T-helper 1 cell treated with Interleukin-12 subunit alpha and Interleukin-12 subunit beta and Interleukin-4 antibody, amounts not matched to agents 30 μg/mL and 1 μg/mL, for 36 hours (primary cell): ENCODE measurements around the gene DFFB.

ENCODE experiments used
- H3K27ac Mint-ChIP-seq: one replicate; pipeline ENCODE4 v1.8.0; 2021; ENCODE audit warnings: mild to moderate bottlenecking, mixed read lengths
- H3K27me3 Mint-ChIP-seq: one replicate; pipeline ENCODE4 v1.8.0; 2021; ENCODE audit warnings: low read depth, mixed read lengths
- H3K36me3 Mint-ChIP-seq: one replicate; pipeline ENCODE4 v1.8.0; 2021; ENCODE audit warnings: low read depth, mixed read lengths
- H3K4me1 Mint-ChIP-seq: one replicate; pipeline ENCODE4 v1.8.0; 2021; ENCODE audit warnings: low read depth, mixed read lengths
- H3K4me3 Mint-ChIP-seq: one replicate; pipeline ENCODE4 v1.8.0; 2021; ENCODE audit warnings: mild to moderate bottlenecking, moderate library complexity, mixed read lengths
- H3K9me3 Mint-ChIP-seq: one replicate; pipeline ENCODE4 v1.8.0; 2021; ENCODE audit warnings: mixed read lengths

Gene DFFB

GRCh38 chr1:3821447-3821846 is 35.8 kb upstream of the DFFB start:
- Mint-ChIP-seq H3K9me3 (no peaks in the 10 kb centered on the region), H3K4me3 (no peak overlapping the region), H3K27ac (no peak overlapping the region), H3K36me3 (peaks cover 21% of the 10 kb centered on the region), H3K27me3 (no peaks in the 10 kb centered on the region), H3K4me1 (no peaks in the 10 kb centered on the region)

DNA sequence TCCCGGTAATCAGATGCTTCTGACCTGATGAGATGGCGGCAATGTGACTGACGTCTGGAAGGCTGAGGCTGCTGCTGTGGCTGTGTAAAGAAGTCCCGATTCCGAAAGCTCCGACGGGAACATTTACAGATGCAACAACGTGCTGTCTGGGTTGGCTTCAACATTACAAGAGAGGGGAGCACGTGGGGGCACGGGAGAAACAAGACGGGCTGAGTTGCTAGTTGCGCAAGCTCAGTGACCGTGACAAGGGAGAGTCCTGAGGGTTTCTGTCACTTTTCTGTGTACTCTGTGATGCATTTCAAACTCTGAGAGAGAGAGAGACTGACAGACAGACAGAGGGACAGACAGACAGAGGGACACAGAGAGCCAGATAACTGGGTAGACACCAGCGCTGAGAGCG is 35.4 kb upstream of the DFFB start:
- Mint-ChIP-seq H3K36me3 (peaks cover 21% of the 10 kb centered on the region), H3K27me3 (no peaks in the 10 kb centered on the region), H3K4me3 (no peak overlapping the region), H3K4me1 (no peaks in the 10 kb centered on the region), H3K9me3 (no peaks in the 10 kb centered on the region), H3K27ac (no peak overlapping the region)

GRCh38 chr1:3822421-3822820 is 34.9 kb upstream of the DFFB start:
- Mint-ChIP-seq H3K27me3 (no peaks in the 10 kb centered on the region), H3K36me3 (peaks cover 21% of the 10 kb centered on the region), H3K4me3 (no peak overlapping the region), H3K4me1 (no peaks in the 10 kb centered on the region), H3K9me3 (no peaks in the 10 kb centered on the region), H3K27ac (no peak overlapping the region)

GRCh38 chr1:3824650-3825049 is 32.6 kb upstream of the DFFB start:
- Mint-ChIP-seq H3K9me3 (no peaks in the 10 kb centered on the region), H3K36me3 (peaks cover 28% of the 10 kb centered on the region), H3K4me3 (no peak overlapping the region), H3K4me1 (no peaks in the 10 kb centered on the region), H3K27me3 (no peaks in the 10 kb centered on the region), H3K27ac (no peak overlapping the region)

DNA sequence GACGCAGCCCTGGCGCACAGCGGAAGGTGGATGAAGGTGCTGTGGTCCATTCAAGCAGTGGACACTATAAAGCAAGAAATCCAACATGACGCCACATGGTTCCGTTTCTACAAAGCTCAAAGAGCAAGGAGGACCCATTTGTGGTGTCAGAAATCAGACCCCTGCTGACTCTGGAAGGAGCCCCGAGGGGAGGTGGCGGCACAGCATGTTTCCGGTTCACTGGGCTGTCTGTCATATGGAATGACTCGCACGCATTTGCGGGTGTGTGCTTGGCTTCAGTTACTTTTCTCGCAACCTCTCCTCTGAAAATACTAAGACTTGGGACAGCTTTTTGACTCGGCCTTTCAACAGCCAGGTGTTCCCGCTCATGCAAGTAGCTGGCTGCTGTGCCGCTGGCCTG is 31.9 kb upstream of the DFFB start:
- no peak overlapping the region for H3K27ac Mint-ChIP-seq
- H3K9me3 Mint-ChIP-seq, result no peaks in the 10 kb centered on the region
- no peaks in the 10 kb centered on the region for H3K4me1 Mint-ChIP-seq
- H3K27me3 Mint-ChIP-seq, result no peaks in the 10 kb centered on the region
- H3K4me3 Mint-ChIP-seq, result no peak overlapping the region
- H3K36me3 Mint-ChIP-seq, result peaks cover 27% of the 10 kb centered on the region

DNA sequence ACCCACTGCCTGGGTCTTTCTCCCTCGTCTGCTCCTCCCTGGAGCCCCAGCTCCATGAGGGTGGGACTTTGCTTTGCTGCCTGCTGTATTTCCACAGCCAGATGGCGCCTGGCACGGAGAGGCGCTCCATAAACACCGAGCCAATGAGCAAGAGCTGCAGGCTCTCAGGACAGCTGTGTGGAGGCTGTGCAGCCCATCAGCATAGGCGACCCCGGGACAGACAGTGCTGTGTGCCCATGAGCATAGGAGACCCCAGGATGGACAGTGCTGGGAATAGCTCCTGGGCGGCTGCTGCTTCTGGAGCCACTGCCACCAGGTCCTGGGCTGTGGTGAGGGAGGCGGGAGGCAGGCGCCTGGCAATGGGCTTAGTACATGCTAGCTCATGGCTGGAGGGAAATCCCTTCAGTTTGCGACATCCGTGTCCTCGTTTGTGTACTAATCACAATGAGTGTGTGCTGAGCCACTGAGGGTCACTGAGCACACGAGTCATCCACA is 29.4 kb upstream of the DFFB start:
- H3K27ac Mint-ChIP-seq, result no peak overlapping the region
- no peaks in the 10 kb centered on the region for H3K9me3 Mint-ChIP-seq
- no peaks in the 10 kb centered on the region for H3K4me1 Mint-ChIP-seq
- H3K4me3 Mint-ChIP-seq, result no peak overlapping the region
- H3K36me3 Mint-ChIP-seq, result peaks cover 28% of the 10 kb centered on the region
- H3K27me3 Mint-ChIP-seq, result no peaks in the 10 kb centered on the region

DNA sequence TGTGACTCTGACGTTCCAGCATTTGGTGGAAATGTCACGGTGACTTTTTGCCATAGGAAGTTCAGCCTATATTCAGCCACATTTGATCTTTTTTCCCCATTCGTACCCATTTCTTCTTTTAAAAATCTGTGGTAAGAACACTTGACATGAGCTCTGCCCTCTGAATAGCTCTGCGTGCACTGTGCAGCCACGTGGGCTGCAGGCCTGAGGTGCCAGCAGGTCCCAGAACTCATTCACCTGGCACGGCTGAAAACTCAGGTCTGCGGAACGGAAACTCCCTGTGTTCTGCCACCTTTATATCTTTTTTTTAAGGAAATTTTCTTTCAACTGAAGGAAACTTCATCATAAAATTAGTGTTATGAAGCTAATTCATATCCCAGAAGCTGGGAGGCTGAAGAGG is 28.9 kb upstream of the DFFB start:
- no peaks in the 10 kb centered on the region for H3K27me3 Mint-ChIP-seq
- no peak overlapping the region for H3K4me3 Mint-ChIP-seq
- no peaks in the 10 kb centered on the region for H3K4me1 Mint-ChIP-seq
- no peak overlapping the region for H3K27ac Mint-ChIP-seq
- peaks cover 31% of the 10 kb centered on the region for H3K36me3 Mint-ChIP-seq
- H3K9me3 Mint-ChIP-seq, result no peaks in the 10 kb centered on the region

- H3K27me3 Mint-ChIP-seq, result no peaks in the 10 kb centered on the region
- no peaks in the 10 kb centered on the region for H3K9me3 Mint-ChIP-seq
- no peak overlapping the region for H3K4me3 Mint-ChIP-seq
- H3K4me1 Mint-ChIP-seq, result no peaks in the 10 kb centered on the region
- no peak overlapping the region for H3K27ac Mint-ChIP-seq
- H3K36me3 Mint-ChIP-seq, result peaks cover 36% of the 10 kb centered on the region
Measured at GRCh38 chr1:3831689-3832088, 25.6 kb upstream of the DFFB start.

DNA sequence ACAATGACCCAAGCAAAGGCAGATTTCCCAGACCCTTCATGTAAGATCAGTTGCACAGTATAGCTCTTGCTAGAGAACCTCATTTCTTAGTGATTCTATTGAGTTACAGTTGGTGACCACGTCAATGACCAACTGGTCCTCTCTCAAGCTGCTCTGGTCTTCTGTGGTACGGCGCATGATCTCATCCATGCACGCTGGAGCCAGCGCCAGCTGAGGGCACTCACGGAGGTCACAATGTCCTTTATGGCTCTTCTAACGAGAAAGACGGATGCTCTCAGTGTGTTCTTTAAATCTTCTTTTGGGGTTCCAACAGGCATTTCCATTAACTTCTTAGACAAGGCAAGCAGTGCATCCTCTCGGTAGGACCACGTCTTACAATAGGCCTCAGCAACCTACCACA is 22.6 kb upstream of the DFFB start:
- Mint-ChIP-seq H3K27ac (no peak overlapping the region), H3K27me3 (no peaks in the 10 kb centered on the region), H3K9me3 (peaks cover 10% of the 10 kb centered on the region), H3K4me3 (no peak overlapping the region), H3K36me3 (peaks cover 56% of the 10 kb centered on the region), H3K4me1 (no peaks in the 10 kb centered on the region)

GRCh38 chr1:3836421-3836820 is 20.9 kb upstream of the DFFB start:
- Mint-ChIP-seq H3K27ac (no peak overlapping the region), H3K9me3 (peaks cover 10% of the 10 kb centered on the region), H3K4me1 (no peaks in the 10 kb centered on the region), H3K36me3 (peaks cover 61% of the 10 kb centered on the region), H3K27me3 (no peaks in the 10 kb centered on the region), H3K4me3 (no peak overlapping the region)

DNA sequence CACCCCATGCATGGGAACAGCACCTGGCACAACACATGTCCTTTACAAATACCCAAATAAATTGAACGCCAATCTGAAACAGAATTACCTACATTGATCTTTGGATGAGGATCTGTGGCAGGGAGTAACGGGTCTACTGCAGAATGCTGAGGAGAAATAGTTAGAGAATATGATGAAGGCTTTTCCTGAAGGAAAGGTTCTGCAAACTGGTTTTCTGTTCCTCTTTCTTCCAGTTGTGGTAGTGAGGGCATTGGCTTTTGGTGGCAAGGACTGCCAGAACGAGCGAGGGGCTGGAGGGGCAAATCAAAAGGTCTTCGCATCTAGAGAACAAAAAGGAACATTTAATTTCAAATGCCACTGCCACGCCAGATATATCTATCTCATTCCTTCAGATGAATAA is 20.1 kb upstream of the DFFB start:
- no peaks in the 10 kb centered on the region for H3K27me3 Mint-ChIP-seq
- no peak overlapping the region for H3K4me3 Mint-ChIP-seq
- no peak overlapping the region for H3K27ac Mint-ChIP-seq
- H3K4me1 Mint-ChIP-seq, result no peaks in the 10 kb centered on the region
- peaks cover 62% of the 10 kb centered on the region for H3K36me3 Mint-ChIP-seq
- peaks cover 10% of the 10 kb centered on the region for H3K9me3 Mint-ChIP-seq

DNA sequence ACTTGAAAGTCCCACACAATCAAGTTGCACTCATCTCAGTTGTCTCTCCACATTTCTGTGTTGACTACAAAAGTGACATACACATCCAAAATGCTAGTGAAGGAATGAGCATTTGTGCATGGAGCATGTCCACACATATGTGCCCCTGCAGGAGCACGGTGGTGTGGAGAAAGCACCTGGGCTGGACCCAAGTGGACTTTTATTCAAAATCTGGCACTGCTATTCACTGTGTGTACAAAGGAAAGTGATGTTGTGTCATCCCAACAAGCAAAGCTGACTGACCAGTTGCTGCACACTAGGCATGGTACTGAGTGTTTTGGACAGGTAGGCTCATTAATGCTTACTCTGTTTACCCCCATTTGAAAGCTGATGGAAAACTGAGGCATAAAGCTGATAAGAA is 19.6 kb upstream of the DFFB start:
- no peak overlapping the region for H3K27ac Mint-ChIP-seq
- no peaks in the 10 kb centered on the region for H3K4me1 Mint-ChIP-seq
- no peak overlapping the region for H3K4me3 Mint-ChIP-seq
- H3K27me3 Mint-ChIP-seq, result no peaks in the 10 kb centered on the region
- H3K36me3 Mint-ChIP-seq, result peaks cover 62% of the 10 kb centered on the region
- H3K9me3 Mint-ChIP-seq, result peaks cover 10% of the 10 kb centered on the region

DNA sequence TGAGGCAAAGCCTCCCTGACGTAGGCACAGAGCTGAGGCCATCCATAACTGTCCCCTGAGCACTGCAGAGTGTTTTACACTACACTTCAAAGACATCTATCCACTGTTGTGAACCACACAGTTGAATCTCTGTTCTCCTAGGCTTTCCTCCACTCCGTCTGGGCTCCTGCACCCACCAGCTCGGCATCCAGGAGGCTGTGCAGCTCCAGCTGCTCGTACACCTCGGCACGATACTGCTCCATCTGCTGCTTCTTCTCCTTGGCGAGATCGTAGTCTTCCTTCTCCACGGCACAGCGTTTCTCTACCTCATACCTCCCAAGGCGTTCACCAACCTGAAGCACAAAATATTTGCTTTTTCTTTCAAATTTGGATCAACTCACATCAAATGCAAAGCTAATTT is 18.5 kb upstream of the DFFB start:
- Mint-ChIP-seq H3K4me3 (no peak overlapping the region), H3K27ac (no peak overlapping the region), H3K9me3 (peaks cover 10% of the 10 kb centered on the region), H3K4me1 (no peaks in the 10 kb centered on the region), H3K27me3 (no peaks in the 10 kb centered on the region), H3K36me3 (peaks cover 59% of the 10 kb centered on the region)

GRCh38 chr1:3841491-3841890 is 15.8 kb upstream of the DFFB start:
- peaks cover 10% of the 10 kb centered on the region for H3K9me3 Mint-ChIP-seq
- no peaks in the 10 kb centered on the region for H3K27me3 Mint-ChIP-seq
- no peaks in the 10 kb centered on the region for H3K4me1 Mint-ChIP-seq
- peaks cover 54% of the 10 kb centered on the region for H3K36me3 Mint-ChIP-seq
- H3K27ac Mint-ChIP-seq, result no peak overlapping the region
- no peak overlapping the region for H3K4me3 Mint-ChIP-seq

DNA sequence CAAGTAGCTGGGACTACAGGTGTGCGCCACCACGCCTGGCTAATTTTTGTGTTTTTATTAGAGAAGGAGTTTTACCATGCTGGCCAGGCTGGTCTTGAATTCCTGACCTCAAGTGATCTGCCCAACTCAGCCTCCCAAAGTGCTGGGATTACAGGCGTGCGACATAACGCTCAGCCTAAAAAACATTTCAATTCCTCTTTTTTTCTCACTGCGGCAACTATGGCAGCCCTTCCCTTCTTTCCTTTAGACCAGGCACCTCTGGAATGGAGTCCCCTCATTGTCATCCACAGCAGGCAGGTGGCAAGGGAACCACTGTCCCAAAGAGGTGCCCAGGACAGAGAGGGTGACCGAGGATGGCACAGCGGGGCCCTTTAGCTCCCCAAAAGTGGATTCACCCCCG is 14.4 kb upstream of the DFFB start:
- H3K4me1 Mint-ChIP-seq, result no peaks in the 10 kb centered on the region
- H3K27me3 Mint-ChIP-seq, result no peaks in the 10 kb centered on the region
- peaks cover 49% of the 10 kb centered on the region for H3K36me3 Mint-ChIP-seq
- peaks cover under 1% of the 10 kb centered on the region for H3K9me3 Mint-ChIP-seq
- H3K4me3 Mint-ChIP-seq, result no peak overlapping the region
- H3K27ac Mint-ChIP-seq, result no peak overlapping the region

DNA sequence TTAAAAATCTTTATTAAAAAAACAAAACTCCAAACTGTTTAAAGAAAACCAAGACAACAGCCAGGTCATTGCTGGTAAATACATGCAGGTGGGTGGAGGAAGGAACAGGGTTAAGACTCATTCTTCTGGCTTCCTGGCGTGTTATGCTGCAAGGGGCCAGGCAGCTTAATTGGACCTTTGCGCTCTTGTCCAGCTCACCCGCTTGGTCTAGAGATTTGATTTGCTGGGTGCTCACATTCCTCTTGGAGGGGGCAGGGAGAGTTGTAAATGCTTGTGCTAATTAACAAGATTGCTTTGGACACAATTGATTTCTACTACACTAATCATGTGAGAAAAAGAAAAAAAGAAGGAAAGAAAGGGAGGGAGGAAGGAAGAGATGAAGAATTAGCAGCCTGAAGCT is 10.7 kb upstream of the DFFB start:
- no peaks in the 10 kb centered on the region for H3K27me3 Mint-ChIP-seq
- H3K27ac Mint-ChIP-seq, result no peak overlapping the region
- H3K9me3 Mint-ChIP-seq, result no peaks in the 10 kb centered on the region
- no peak overlapping the region for H3K4me3 Mint-ChIP-seq
- no peaks in the 10 kb centered on the region for H3K4me1 Mint-ChIP-seq
- H3K36me3 Mint-ChIP-seq, result peaks cover 25% of the 10 kb centered on the region
